Stimulated activated CD4-positive, alpha-beta T cell treated with anti-CD3 and anti-CD28 coated beads, TNF-alpha, amount 100 ng/mL, for 1 hour (primary cell): Measurements from ENCODE around the gene STK16.
A peak's percentile ranks its signal among the peaks of the same experiment; 100 is the strongest.

Source experiments
- DNase-seq, 3 donors: peaks; one replicate each; pipeline ENCODE4 v3.0.0-alpha.2; 2020; ENCODE audit warnings: low read depth in 3 of 3, low spot score in 1 of 3

STK16 gene

DNA sequence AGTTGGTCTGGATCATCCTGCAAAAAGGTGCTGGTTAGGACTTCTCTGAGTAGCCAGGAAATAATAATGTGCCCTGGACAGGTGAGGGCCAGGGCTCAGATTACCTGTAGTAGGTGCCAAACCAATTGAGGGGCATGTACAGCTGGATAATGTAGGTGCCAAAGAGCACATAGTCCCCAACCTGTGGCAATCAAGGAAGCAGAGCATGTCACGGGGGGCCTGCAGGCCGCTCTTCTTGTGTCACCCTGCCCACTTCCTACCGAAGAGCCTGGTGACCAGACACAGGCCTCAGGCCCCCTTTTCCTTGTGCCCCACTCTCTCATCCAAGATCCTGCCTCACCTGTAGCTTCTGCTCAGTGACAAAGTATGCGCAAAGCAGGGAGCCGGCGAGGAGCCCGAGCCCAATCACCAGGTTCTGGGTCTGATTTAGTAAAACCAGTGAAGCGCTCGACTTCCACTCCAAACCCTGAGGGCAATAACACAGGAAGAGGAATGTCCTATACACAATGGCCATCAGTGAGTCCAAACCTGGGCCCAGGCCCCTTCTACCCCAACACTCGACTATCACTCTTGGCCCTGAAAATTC, 31.7 kb upstream of the STK16 start:
- no peak for DNase-seq

GRCh38 chr2:219214141-219214540, 31.1 kb upstream of the STK16 start:
- no peak for DNase-seq

- DNase-seq = no peak
Measured at GRCh38 chr2:219214786-219215185, 30.5 kb upstream of the STK16 start.

- DNase-seq = no peak
Measured at GRCh38 chr2:219215871-219216534, 29.3 kb upstream of the STK16 start.

GRCh38 chr2:219216535-219216915, 28.8 kb upstream of the STK16 start:
- DNase-seq = no peak

DNA sequence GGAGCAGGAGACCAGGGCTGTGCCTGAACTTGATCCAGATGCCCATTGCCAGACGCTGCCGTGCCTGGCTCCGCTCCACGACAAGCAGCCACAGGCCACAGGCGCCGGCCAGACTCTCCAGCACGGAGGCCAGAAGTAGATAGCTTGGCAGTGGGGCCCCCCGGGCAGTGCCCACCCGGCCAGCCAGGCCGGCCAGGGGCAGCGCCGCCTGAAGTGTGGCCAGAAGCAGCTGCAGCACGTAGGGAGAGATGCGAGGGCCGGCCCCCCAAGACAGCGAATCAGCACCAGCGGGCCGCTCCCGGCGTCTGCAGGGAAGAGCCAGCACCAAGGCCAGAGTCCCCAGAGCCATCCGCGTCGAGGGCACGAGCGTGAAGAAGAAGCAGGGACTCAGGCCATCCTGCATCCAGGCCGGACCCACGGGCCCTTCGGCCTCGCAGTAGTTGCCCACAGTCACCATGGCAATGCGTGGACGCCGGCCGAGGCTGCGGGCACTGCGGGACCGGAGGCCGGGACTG, 27.0 kb upstream of the STK16 start:
- no peak for DNase-seq

DNA sequence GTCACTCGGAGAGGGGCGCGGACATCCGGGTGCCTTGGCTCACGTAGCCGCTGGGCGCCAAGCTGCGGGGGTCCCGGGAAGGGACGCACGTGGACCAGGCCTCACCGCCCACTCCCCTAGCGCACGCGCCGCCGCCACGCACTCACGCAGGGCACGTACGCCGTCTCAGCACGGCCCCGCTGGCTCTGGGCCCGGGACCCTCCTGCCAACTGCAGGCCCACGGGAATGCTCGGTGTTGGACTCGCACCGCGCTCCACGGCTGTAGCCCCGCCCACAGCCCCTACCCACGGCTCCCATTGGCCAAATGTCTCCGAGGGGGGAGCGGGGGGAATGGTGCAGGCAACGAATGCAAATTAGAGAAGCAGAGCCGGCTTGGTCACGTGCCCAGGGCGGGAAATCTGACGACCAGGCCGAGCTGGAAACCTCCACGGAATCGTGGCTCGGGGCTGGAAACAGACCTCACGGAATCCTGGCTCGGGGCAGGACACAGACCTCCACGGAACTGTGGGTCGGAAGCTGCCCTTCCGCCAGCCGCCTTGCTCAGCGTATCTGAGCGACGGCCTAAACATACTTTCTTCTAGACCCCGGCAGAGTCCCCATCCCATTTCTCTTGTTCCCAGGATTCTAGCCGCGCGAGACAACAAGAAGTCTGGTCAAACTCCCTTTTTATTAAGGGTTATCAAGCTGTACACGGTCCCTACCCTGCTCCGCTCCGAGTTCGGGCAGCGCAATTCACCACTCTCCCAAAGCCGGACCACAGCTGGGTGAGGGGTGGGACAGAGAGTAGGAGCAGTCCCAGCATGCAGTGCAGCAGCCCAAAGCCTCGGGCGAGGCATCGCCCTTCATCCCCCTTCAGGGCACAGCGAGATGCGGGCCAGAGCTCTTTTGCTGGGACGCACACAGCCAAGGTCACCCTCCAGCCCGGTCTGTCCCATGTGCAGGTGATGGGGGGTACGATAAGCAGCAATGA, 26.3 kb upstream of the STK16 start, which contains the start of gene ABCB6:
Gene ABCB6 (minus strand): TSS at position 227 of the 970 bp plus-strand sequence. CDS start 285 bp downstream, outside the sequence.
- peak; percentile 57 to 81 (median 69) for DNase-seq

GRCh38 chr2:219219784-219220532, 25.3 kb upstream of the STK16 start:
- DNase-seq = no peak

- DNase-seq = no peak
Measured at GRCh38 chr2:219220652-219221402, 24.5 kb upstream of the STK16 start.

- no peak for DNase-seq
Measured at GRCh38 chr2:219221957-219222518, 23.2 kb upstream of the STK16 start.

DNA sequence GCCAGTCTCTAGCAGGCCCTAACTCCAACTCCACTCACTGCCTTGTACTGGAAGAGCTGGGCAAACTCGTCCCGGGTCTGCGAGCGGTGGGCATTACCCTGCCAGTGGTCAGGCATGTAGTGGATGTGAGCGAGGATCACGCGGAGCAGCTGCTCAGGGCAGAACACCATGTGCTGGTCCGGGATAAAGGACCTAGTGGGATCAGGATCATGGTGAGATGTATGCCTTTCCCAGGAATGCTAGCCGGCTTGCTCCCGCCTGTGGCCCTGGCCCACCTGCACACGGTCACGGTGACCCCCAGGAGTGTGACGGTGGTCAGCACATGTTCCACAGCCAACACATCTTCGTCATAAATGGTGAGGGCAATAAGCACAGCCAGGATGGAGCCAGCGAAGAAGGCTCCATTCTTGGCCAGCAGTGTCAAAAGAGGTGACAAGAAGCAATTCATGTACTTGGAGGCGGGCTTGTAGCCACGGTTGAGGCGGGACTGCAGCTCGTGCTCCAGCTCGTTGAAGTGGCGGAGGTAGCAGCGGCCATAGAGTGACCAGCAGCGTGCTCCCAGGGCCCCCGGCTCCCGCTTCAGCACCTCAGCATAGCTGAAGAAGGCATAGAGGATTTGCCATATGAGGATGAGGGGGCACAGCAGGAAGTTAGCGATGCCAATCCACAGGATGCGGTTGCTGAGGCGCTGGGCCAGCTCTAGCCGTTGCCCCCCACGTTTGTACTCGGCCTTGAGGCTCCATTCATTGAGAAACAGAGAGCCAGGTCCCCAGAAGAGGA, 21.3 kb upstream of the STK16 start:
- no peak for DNase-seq

- no peak for DNase-seq
Measured at GRCh38 chr2:219225350-219225749, 19.9 kb upstream of the STK16 start.

- DNase-seq = no peak
Measured at GRCh38 chr2:219228041-219228910, 17.0 kb upstream of the STK16 start.

GRCh38 chr2:219228911-219229304, 16.4 kb upstream of the STK16 start:
- DNase-seq = no peak

GRCh38 chr2:219229305-219230058, 15.8 kb upstream of the STK16 start, which contains the start of the genes ANKZF1 and ATG9A:
Gene ANKZF1, plus strand, starts transcription at chr2:219229806. Its CDS starts 452 bp downstream, at chr2:219230258.
Gene ATG9A, minus strand, starts transcription at chr2:219229636. Its CDS starts 1,612 bp downstream, at chr2:219228024.
- peak; percentile 87 to 95 (median 94) for DNase-seq

- no peak for DNase-seq
Measured at GRCh38 chr2:219230059-219230540, 15.2 kb upstream of the STK16 start.

- no peak for DNase-seq
Measured at GRCh38 chr2:219234331-219234730, 10.9 kb upstream of the STK16 start.
